M059J (cell line): ENCODE results near the gene CD302. TPM values are rescaled to one million over a fixed set of nuclear protein-coding genes. Genes with fewer than 3 reads are reported as not detected.
"Not testable (repeated sequence)": the region's sequence is repeated elsewhere in the genome, so short reads cannot be mapped to it uniquely, and the experiment has no call there.

Experiments used
- DNase-seq: peaks from one replicate; pipeline ENCODE4 v3.0.0-alpha.2; 2012; ENCODE audit warnings: low read depth
- total RNA-seq: library from RNA; depleted of rRNA; stranded (reverse); fragments of >200 nt; shearing (Covaris generic); gene quantifications from 2 replicates; pipeline ENCODE4 v1.2.3, GENCODE V29; 2014; rRNA removed

Gene CD302
- total RNA-seq, 1 experiment from 2014 or later = 7.4 TPM

GRCh38 chr2:159748089-159748488 is 49.9 kb downstream of the CD302 start:
- no peak for DNase-seq

DNA sequence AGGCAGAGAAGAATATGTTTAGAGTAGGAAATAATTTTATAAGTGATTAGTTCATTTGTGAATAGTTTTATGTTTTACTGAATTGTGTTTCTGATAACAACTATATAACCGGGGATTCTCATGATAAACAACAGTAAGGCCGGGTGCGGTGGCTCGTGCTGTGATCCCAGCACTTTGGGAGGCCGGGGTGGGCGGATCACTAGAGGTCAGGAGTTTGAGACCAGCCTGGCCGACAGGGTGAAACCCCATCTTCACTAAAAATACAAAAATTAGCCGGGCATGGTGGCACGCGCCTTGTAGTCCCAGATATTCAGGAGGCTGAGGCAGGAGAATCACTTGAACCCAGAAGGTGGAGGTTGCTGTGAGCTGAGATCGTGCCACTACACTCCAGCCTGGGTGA is 52.8 kb downstream of the CD302 start:
- not testable (repeated sequence) for DNase-seq

- DNase-seq = peak; percentile 94
Measured at GRCh38 chr2:159744363-159744762, 53.6 kb downstream of the CD302 start.

- DNase-seq = no peak
Measured at GRCh38 chr2:159742846-159743245, 55.2 kb downstream of the CD302 start.

DNA sequence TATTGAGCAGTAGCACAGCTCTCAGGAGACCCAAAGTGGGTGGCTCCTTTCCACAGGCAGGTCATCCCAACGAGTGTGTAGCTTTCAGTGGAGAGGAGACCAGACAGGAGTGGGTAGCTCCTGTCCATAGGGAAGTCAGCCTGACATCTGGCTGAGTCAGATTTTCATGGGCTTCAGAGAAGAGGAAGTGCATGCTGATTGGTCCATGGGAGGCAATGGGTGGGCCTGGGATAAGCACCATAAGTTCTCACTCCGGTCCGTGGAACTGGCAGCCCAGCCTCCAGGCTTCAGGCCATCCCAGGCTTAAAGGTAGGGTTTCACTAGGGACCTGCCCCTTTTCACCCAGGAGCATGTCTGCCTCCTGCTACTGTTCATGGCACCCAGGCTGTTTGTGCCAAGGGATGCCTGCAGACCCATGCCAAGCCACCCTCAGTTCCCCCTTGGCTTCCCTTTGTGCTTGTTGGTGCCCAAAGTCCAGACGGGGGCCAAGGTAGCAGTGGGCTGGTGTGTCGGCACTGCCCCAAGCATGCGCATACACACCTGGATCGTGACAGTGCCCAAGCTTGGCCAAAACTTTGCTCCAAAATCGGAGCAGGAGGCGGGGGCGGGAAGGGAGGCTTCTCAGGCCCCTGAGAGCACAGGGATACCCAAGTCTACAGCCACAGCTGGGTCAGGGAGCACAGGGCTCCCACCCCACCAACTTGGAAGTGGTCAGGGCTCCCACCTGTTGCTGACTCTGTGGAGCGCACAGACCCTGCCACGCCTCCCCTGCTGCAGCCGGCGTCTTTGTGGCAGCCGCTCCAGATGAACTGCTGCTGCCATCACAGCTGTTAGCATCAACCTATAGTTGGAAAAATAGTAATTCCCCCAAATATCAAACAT is 59.3 kb downstream of the CD302 start:
- DNase-seq = peak; percentile 19

GRCh38 chr2:159737917-159738296 is 60.1 kb downstream of the CD302 start:
- no peak for DNase-seq

DNA sequence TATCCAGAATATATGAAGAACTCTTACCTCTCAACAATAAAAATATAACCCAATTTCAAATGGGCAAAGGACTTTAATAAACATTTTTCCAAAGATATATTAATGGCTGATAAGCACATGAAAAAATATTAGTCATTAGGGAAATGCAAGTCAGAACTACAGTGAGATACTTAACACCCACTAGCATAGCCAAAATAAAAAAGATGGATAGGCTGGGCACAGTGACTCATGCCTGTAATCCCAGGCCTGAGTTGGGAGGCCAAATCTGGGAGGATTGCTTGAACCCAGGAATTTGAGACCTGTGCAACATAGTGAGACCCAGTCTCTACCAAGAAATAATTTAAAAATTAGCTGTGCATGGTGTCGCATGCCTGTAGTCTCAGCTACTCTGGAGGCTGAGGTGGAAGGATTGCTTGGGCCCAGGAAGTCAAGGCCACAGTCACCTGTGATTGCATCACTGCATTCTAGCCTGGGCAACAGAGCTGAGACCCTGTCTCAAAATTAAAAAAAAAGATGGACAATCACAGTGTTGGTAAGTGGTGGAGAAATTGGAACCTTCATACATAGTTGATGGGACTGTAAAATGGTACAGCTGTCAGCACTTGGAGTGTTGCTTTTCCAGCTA is 60.6 kb downstream of the CD302 start:
- peak; percentile 10 for DNase-seq

DNA sequence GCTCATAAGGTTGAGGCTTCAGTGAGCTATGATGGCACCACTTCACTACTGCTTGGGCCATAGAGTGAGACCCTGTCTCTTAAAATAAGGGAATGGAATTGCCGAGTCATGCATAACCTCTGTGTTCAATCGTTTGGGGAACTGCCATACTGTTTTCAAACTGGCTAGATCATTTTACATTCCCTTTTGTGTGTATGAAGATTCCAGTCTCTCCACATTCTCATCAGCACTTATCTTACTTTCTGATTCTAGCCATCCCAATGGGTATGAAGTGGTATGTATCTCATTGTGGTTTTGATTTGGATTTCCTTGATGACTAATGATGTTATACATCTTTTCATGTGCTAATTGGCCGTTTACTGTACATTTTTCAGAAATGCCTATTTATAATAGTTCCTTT is 62.0 kb downstream of the CD302 start:
- peak; percentile 40 for DNase-seq

- DNase-seq = no peak
Measured at GRCh38 chr2:159735648-159736047, 62.4 kb downstream of the CD302 start.

DNA sequence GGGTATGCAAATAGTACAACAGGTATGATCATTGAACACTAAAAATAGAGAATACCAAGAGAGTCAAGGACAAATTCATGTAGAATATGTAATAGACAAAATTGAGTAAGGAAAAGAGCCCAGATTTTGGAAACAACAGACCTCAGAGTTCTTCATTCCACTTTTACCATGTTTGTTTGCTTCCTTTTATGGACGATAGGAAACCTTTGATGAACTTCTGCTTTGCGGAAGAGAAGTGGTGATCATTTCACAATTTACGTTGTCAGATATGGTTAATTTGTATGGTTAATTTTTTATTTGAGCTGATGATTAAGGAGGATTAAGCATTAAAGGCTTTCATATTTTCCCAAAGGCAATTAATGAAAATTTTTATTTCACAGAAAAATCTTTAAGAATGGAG is 69.4 kb downstream of the CD302 start:
- no peak for DNase-seq

GRCh38 chr2:159725713-159726112 is 72.3 kb downstream of the CD302 start:
- no peak for DNase-seq

DNA sequence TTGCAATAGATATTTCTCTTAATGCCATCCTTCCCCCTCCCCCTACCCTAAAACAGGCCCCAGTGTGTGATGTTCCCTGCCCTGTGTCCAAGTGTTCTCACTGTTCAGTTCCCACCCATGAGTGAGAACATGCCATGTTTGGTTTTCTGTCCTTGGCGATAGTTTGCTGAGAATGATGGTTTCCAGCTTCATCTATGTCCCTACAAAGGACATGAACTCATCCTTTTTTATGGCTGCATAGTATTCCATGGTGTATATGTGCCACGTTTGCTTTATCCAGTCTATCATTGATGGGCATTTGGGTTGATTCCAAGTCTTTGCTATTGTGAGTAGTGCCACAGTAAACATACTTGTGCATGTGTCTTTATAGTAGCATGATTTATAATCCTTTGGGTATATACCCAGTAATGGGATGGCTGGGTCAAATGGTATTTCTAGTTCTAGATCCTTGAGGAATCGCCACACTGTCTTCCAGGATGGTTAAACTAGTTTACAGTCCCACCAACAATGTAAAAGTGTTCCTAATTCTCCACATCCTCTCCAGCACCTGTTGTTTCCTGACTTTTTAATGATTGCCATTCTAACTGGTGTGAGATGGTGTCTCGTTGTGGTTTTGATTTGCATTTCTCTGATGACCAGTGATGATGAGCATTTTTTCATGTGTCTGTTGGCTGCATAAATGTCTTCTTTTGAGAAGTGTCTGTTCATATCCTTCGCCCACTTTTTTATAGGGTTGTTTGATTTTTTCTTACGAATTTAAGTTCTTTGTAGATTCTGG is 73.0 kb downstream of the CD302 start:
- not testable (repeated sequence) for DNase-seq

DNA sequence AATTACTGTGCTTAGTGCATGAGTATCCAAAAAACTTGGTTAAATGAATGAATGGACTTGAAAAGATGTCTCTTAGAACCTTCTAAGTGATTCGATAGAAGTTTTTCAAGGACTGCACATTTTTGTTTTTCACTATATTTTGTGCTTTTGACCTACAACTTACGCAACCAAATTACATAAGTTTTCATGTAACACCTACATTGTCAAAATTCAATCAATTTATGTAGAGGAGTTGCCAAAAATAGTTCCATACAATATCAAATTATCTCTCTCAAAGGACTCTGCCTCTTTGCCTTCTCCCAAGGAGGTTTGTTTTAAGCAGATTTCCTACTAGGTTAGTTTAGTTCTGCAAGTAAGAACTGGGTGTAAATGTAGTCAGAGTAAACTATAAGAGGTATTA is 75.4 kb downstream of the CD302 start:
- DNase-seq = no peak

DNA sequence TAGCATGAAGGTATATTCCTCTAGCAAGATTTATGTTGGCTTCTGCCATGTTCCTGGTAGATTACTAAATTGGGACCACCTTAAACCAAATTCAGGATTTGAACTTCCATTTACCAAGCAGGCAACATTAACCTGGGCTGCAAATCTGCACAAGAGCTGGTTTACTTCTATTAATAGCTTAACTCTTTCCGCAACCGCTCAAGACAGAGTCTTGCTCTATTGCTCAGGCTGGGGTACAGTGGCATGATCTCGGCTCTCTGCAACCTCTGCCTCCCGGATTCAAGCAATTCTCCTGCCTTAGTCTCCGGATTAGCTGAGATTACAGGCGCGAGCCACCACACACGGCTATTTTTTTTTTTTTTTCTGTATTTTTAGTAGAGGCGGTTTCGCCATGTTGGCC is 77.3 kb downstream of the CD302 start:
- DNase-seq = no peak

Other genes with a start within 250 kb of the CD302 start
- gene BAZ2B, start 181.7 kb downstream of the CD302 start, total RNA-seq = 20.9 and 24.0 TPM in 2 replicates
- gene MARCHF7, start 85.7 kb downstream of the CD302 start, total RNA-seq = 81.7 and 114 TPM in 2 replicates
- gene LY75, start 106.5 kb upstream of the CD302 start, total RNA-seq = 0.34 and 2.1 TPM in 2 replicates